ENCODE results near the gene PSMC4. TPM values are rescaled to one million over a fixed set of nuclear protein-coding genes. Genes with fewer than 3 reads are reported as not detected.

PSMC4 gene
- polyA plus RNA-seq, 4 donors, result 70.4 to 111 (median 91.6) TPM

DNA sequence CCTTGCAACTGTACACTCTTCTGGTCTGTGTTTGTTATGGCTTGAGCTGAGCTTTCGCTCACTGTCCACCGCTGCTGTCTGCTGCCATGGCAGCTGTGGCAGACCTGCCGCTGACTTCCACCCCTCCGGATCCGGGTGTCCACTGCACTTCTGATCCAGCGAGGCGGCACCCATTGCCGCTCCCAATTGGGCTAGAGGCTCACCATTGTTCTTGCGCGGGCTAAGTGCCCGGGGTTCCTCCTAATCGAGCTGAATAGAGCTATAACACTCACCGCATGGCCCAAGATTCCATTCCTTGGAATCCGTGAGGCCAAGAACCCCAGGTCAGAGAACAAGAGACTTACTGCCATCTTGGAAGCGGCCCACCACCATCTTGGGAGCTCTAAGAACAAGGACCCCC, 2.2 kb upstream of the PSMC4 start:
- no peak overlapping the region for H3K4me3 ChIP-seq (ENCODE audit: low read depth in 1 of 3, low read length in 3 of 3)
- WGBS, 3 donors, result 95 to 98% (median 97%) methylated on average over 15 of the region's 15 CpGs
- no peak overlapping the region for H3K27ac ChIP-seq (ENCODE audit: low read depth in 1 of 3, low read length in 2 of 3)
- no peaks in the 10 kb centered on the region for H3K27me3 ChIP-seq (ENCODE audit: control insufficient read depth in 3 of 3, insufficient read depth in 3 of 3, low read length in 3 of 3)
- DNase-seq, result no peak
- peaks cover 4 to 14% (median 8%) of the 10 kb centered on the region in 3 donors for H3K4me1 ChIP-seq (ENCODE audit: control insufficient read depth in 3 of 3, insufficient read depth in 2 of 3, low read depth in 1 of 3, low read length in 2 of 3)
- no peak for FAIRE-seq
- H3K9me3 ChIP-seq (ENCODE audit: control insufficient read depth in 2 of 2, insufficient read depth in 1 of 2, low read depth in 1 of 2, low read length in 1 of 2), result peaks cover 0 to 2% of the 10 kb centered on the region in 2 donors
- H3K36me3 ChIP-seq (ENCODE audit: control insufficient read depth in 3 of 3, insufficient read depth in 2 of 3, low read depth in 1 of 3, low read length in 3 of 3), result peaks cover 3 to 19% (median 4%) of the 10 kb centered on the region in 3 donors

DNA sequence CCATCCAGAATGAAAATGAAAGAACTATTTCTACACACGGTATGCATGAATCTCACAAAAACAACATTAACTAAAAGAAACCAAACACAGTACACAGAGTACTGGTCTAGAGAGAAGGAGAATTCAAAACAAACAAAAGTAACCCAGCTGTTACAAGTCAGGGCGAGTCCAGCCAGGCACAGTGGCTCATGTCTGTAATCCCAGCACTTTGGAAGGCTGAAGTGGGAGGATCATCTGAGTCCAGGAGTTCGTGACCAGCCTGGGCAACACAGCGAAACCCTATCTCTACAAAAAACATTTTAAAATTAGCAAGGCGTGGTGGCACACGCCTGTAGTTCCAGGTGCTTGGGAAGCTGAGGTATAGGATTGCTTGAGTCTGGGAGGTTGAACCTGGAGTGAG, 1.7 kb upstream of the PSMC4 start:
- peaks cover 4 to 14% (median 7%) of the 10 kb centered on the region in 3 donors for H3K4me1 ChIP-seq (ENCODE audit: control insufficient read depth in 3 of 3, insufficient read depth in 2 of 3, low read depth in 1 of 3, low read length in 2 of 3)
- H3K4me3 ChIP-seq (ENCODE audit: low read depth in 1 of 3, low read length in 3 of 3), result no peak overlapping the region
- peaks cover 0 to 2% of the 10 kb centered on the region in 2 donors for H3K9me3 ChIP-seq (ENCODE audit: control insufficient read depth in 2 of 2, insufficient read depth in 1 of 2, low read depth in 1 of 2, low read length in 1 of 2)
- FAIRE-seq (no peak), DNase-seq (peak in 1 of 2 donors; percentile 18)
- WGBS, 3 donors, result 57 to 62% (median 61%) methylated on average over 6 of the region's 6 CpGs
- H3K27me3 ChIP-seq (ENCODE audit: control insufficient read depth in 3 of 3, insufficient read depth in 3 of 3, low read length in 3 of 3), result no peaks in the 10 kb centered on the region
- H3K36me3 ChIP-seq (ENCODE audit: control insufficient read depth in 3 of 3, insufficient read depth in 2 of 3, low read depth in 1 of 3, low read length in 3 of 3), result peaks cover 5 to 24% (median 8%) of the 10 kb centered on the region in 3 donors
- peak overlapping the region in 1 of 3 donors; percentile 59 for H3K27ac ChIP-seq (ENCODE audit: low read depth in 1 of 3, low read length in 2 of 3)

- DNase-seq, result no peak
- Histone ChIP-seq H3K9me3 (ENCODE audit: control insufficient read depth in 2 of 2, insufficient read depth in 1 of 2, low read depth in 1 of 2, low read length in 1 of 2) (peaks cover 0 to 2% of the 10 kb centered on the region in 2 donors), H3K27ac (ENCODE audit: low read depth in 1 of 3, low read length in 2 of 3) (peak overlapping the region; percentile 88 to 96 (median 94)), H3K27me3 (ENCODE audit: control insufficient read depth in 3 of 3, insufficient read depth in 3 of 3, low read length in 3 of 3) (no peaks in the 10 kb centered on the region), H3K4me3 (ENCODE audit: low read depth in 1 of 3, low read length in 3 of 3) (peak overlapping the region; percentile 12 to 89 (median 54)), H3K4me1 (ENCODE audit: control insufficient read depth in 3 of 3, insufficient read depth in 2 of 3, low read depth in 1 of 3, low read length in 2 of 3) (peaks cover 4 to 14% (median 7%) of the 10 kb centered on the region in 3 donors), H3K36me3 (ENCODE audit: control insufficient read depth in 3 of 3, insufficient read depth in 2 of 3, low read depth in 1 of 3, low read length in 3 of 3) (peaks cover 11 to 30% (median 12%) of the 10 kb centered on the region in 3 donors)
- 61 to 68% (median 67%) methylated on average over 13 of the region's 13 CpGs for WGBS, 3 donors
- FAIRE-seq, result no peak
Observed at GRCh38 chr19:39969681-39970424, 1.1 kb upstream of the PSMC4 start.

GRCh38 chr19:39970425-39970674, 615 bp upstream of the PSMC4 start:
- peaks cover 4 to 14% (median 7%) of the 10 kb centered on the region in 3 donors for H3K4me1 ChIP-seq (ENCODE audit: control insufficient read depth in 3 of 3, insufficient read depth in 2 of 3, low read depth in 1 of 3, low read length in 2 of 3)
- WGBS, 3 donors, result 0 to 3% (median 2%) methylated on average over 11 of the region's 11 CpGs
- no peak for DNase-seq
- H3K4me3 ChIP-seq (ENCODE audit: low read depth in 1 of 3, low read length in 3 of 3), result peak overlapping the region; percentile 54 to 98 (median 89)
- FAIRE-seq, result no peak
- H3K27ac ChIP-seq (ENCODE audit: low read depth in 1 of 3, low read length in 2 of 3), result peak overlapping the region; percentile 88 to 96 (median 94)
- H3K27me3 ChIP-seq (ENCODE audit: control insufficient read depth in 3 of 3, insufficient read depth in 3 of 3, low read length in 3 of 3), result no peaks in the 10 kb centered on the region
- H3K9me3 ChIP-seq (ENCODE audit: control insufficient read depth in 2 of 2, insufficient read depth in 1 of 2, low read depth in 1 of 2, low read length in 1 of 2), result peaks cover 0 to 2% of the 10 kb centered on the region in 2 donors
- peaks cover 12 to 32% (median 14%) of the 10 kb centered on the region in 3 donors for H3K36me3 ChIP-seq (ENCODE audit: control insufficient read depth in 3 of 3, insufficient read depth in 2 of 3, low read depth in 1 of 3, low read length in 3 of 3)

DNA sequence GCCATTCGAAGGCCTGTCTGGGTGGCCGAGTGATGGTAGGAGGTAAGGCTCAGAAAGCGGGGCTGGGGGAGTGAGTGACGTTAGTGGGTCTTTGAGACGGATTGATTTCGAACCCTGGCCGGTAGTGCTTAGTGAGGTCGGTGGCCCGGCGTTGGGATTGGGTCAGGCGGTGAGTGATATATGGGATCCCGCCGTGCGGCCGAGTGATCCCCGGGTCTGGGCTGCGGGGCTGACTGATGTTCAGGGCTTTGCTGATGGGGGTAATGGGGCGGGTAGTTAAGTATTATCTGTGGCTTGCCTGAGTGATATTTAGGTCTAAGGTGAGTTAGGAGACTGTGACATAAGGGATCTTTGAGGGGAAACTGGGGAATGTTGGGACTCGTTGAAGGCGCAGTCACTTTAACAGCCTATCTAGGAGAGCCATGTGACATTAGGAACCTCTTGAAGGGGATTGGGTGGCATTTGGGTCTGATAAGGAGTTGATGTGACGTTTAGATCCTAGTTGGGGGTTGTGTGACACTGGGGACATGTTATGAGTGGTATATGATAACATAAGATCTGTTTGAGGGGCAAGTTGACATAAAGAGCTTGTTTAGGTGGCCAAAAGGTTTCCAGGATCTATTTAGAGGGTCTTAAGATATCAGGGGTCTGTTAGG, 543 bp downstream of the PSMC4 start:
- peaks cover 12 to 34% (median 18%) of the 10 kb centered on the region in 3 donors for H3K36me3 ChIP-seq (ENCODE audit: control insufficient read depth in 3 of 3, insufficient read depth in 2 of 3, low read depth in 1 of 3, low read length in 3 of 3)
- WGBS, 3 donors, result 2 to 3% (median 2%) methylated on average over 21 of the region's 21 CpGs
- H3K4me3 ChIP-seq (ENCODE audit: low read depth in 1 of 3, low read length in 3 of 3), result peak overlapping the region; percentile 83 to 98 (median 89)
- DNase-seq (no peak), FAIRE-seq (no peak)
- H3K27ac ChIP-seq (ENCODE audit: low read depth in 1 of 3, low read length in 2 of 3), result peak overlapping the region; percentile 54 to 79 (median 60)
- peaks cover 4 to 14% (median 7%) of the 10 kb centered on the region in 3 donors for H3K4me1 ChIP-seq (ENCODE audit: control insufficient read depth in 3 of 3, insufficient read depth in 2 of 3, low read depth in 1 of 3, low read length in 2 of 3)
- no peaks in the 10 kb centered on the region for H3K27me3 ChIP-seq (ENCODE audit: control insufficient read depth in 3 of 3, insufficient read depth in 3 of 3, low read length in 3 of 3)
- H3K9me3 ChIP-seq (ENCODE audit: control insufficient read depth in 2 of 2, insufficient read depth in 1 of 2, low read depth in 1 of 2, low read length in 1 of 2), result peaks cover 0 to 2% of the 10 kb centered on the region in 2 donors

DNA sequence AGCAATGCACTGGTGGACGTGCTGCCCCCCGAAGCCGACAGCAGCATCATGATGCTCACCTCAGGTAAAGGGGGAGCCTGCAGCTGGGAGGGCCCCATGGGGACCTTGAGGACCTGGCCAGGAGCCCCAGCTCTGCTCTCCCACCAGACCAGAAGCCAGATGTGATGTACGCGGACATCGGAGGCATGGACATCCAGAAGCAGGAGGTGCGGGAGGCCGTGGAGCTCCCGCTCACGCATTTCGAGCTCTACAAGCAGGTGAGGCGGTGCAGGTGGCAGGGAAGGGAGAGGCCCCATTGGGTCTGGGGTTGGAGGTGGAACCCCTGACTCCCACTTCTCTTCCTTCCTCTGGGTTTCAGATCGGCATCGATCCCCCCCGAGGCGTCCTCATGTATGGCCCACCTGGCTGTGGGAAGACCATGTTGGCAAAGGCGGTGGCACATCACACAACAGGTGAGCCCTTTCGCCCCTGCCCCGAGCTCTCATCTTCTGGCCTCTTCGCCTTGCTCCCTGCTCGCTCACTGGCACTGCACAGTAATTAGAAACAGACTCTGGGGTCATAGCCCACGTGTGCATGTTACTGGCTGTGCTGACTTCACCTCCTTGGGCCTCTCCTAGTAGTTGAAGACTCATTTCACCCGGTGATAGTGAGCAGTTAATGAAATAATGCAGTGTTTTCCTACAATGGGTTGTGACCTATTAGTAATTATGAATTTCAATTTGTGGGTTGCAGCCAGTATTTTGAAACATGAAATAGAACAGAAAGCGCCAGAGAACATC, 3.6 kb downstream of the PSMC4 start:
- 95 to 97% (median 96%) methylated on average over 23 to 24 of the region's 24 CpGs for WGBS, 3 donors
- DNase-seq (no peak), FAIRE-seq (no peak)
- Histone ChIP-seq H3K9me3 (ENCODE audit: control insufficient read depth in 2 of 2, insufficient read depth in 1 of 2, low read depth in 1 of 2, low read length in 1 of 2) (no peaks in the 10 kb centered on the region), H3K4me1 (ENCODE audit: control insufficient read depth in 3 of 3, insufficient read depth in 2 of 3, low read depth in 1 of 3, low read length in 2 of 3) (peaks cover 4 to 14% (median 7%) of the 10 kb centered on the region in 3 donors), H3K36me3 (ENCODE audit: control insufficient read depth in 3 of 3, insufficient read depth in 2 of 3, low read depth in 1 of 3, low read length in 3 of 3) (peaks cover 16 to 57% (median 19%) of the 10 kb centered on the region in 3 donors), H3K4me3 (ENCODE audit: low read depth in 1 of 3, low read length in 3 of 3) (no peak overlapping the region), H3K27me3 (ENCODE audit: control insufficient read depth in 3 of 3, insufficient read depth in 3 of 3, low read length in 3 of 3) (no peaks in the 10 kb centered on the region), H3K27ac (ENCODE audit: low read depth in 1 of 3, low read length in 2 of 3) (no peak overlapping the region)

DNA sequence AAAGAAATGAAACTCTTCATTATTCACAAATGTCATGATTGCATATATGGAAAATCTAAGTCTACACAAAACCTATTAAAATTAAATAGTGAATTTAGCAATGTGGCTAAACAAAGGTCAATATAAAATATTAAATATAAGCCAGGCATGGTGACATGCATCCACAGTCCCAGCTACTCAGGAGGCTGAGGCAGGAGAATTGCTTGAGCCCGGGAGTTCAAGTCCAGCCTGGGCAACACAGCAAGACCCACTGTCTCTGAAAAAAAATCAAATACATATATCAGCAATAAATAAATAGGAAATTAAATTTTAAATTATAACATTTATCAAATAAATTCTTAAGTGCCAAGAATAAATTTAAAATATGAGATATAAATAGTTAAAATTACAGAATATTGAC, 11.9 kb downstream of the PSMC4 start:
- Histone ChIP-seq H3K27ac (ENCODE audit: low read depth in 1 of 3, low read length in 2 of 3) (no peak overlapping the region), H3K4me1 (ENCODE audit: control insufficient read depth in 3 of 3, insufficient read depth in 2 of 3, low read depth in 1 of 3, low read length in 2 of 3) (no peaks in the 10 kb centered on the region), H3K36me3 (ENCODE audit: control insufficient read depth in 3 of 3, insufficient read depth in 2 of 3, low read depth in 1 of 3, low read length in 3 of 3) (peaks cover 2 to 43% (median 12%) of the 10 kb centered on the region in 3 donors), H3K27me3 (ENCODE audit: control insufficient read depth in 3 of 3, insufficient read depth in 3 of 3, low read length in 3 of 3) (no peaks in the 10 kb centered on the region), H3K9me3 (ENCODE audit: control insufficient read depth in 2 of 2, insufficient read depth in 1 of 2, low read depth in 1 of 2, low read length in 1 of 2) (peaks cover 0 to 14% of the 10 kb centered on the region in 2 donors), H3K4me3 (ENCODE audit: low read depth in 1 of 3, low read length in 3 of 3) (no peak overlapping the region)
- no peak for FAIRE-seq
- DNase-seq, result no peak
- 96 to 100% (median 96%) methylated on average over 1 of the region's 1 CpG for WGBS, 3 donors

DNA sequence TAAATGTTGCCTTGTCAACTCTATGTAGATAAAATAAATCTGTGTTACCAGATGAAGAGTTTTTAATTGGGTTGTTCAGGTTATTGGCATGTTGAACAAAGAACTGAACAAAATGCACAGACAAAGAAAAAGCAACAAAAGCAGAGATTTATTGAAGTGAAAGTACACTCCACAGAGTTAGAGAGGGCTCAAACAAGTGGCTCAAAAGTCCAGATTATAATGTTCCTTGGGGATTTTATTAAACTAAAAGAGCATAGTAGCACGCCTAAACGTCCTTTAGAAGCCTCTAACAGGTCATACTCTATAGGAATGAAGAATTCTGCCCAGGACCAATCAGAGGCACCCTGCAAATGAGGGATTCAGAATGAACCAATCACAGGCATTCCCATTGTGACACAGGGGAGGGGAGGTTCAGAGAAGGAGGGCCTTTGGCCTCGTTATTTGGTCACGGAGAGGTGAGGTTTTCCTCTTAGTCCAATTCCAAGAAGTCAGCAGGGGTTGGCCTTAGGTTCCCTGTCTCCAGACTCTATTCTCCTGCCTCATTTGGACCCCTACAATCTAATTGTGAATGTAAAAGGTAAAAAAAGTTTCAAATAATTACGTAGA, 12.8 kb downstream of the PSMC4 start:
- no peak for FAIRE-seq
- DNase-seq, result no peak
- no peaks in the 10 kb centered on the region for H3K4me1 ChIP-seq (ENCODE audit: control insufficient read depth in 3 of 3, insufficient read depth in 2 of 3, low read depth in 1 of 3, low read length in 2 of 3)
- WGBS, 3 donors, result 87 to 96% (median 96%) methylated on average over 5 of the region's 5 CpGs
- no peak overlapping the region for H3K27ac ChIP-seq (ENCODE audit: low read depth in 1 of 3, low read length in 2 of 3)
- peaks cover 0 to 34% (median 12%) of the 10 kb centered on the region in 3 donors for H3K36me3 ChIP-seq (ENCODE audit: control insufficient read depth in 3 of 3, insufficient read depth in 2 of 3, low read depth in 1 of 3, low read length in 3 of 3)
- peaks cover 0 to 17% of the 10 kb centered on the region in 2 donors for H3K9me3 ChIP-seq (ENCODE audit: control insufficient read depth in 2 of 2, insufficient read depth in 1 of 2, low read depth in 1 of 2, low read length in 1 of 2)
- no peak overlapping the region for H3K4me3 ChIP-seq (ENCODE audit: low read depth in 1 of 3, low read length in 3 of 3)
- no peaks in the 10 kb centered on the region for H3K27me3 ChIP-seq (ENCODE audit: control insufficient read depth in 3 of 3, insufficient read depth in 3 of 3, low read length in 3 of 3)
